T-helper 22 cell (primary cell): Measurements from ENCODE around the gene SYNGR3.
"Not testable (repeated sequence)": the region's sequence is repeated elsewhere in the genome, so short reads cannot be mapped to it uniquely, and the experiment has no call there.

Experiments used
- DNase-seq: peaks from one replicate; pipeline ENCODE4 v3.0.0-alpha.2; 2020; ENCODE audit warnings: low read depth

The SYNGR3 gene

GRCh38 chr16:2009164-2009711 lies 19.5 kb downstream of the SYNGR3 start:
- no peak for DNase-seq

GRCh38 chr16:2009791-2010510 lies 20.2 kb downstream of the SYNGR3 start, which contains the start of gene ZNF598:
TSS of gene ZNF598 (minus strand) at chr16:2009821.
- DNase-seq: peak; percentile 63

GRCh38 chr16:2011726-2012125 lies 22.0 kb downstream of the SYNGR3 start:
- not testable (repeated sequence) for DNase-seq

GRCh38 chr16:2013527-2013926 lies 23.8 kb downstream of the SYNGR3 start:
- DNase-seq: no peak

- no peak for DNase-seq
Measured at GRCh38 chr16:2015117-2015946, 25.6 kb downstream of the SYNGR3 start.

GRCh38 chr16:2015947-2016208 lies 26.1 kb downstream of the SYNGR3 start:
- DNase-seq: no peak

GRCh38 chr16:2016407-2016922 lies 26.7 kb downstream of the SYNGR3 start:
- no peak for DNase-seq

- DNase-seq: no peak
Measured at GRCh38 chr16:2019518-2019920, 29.7 kb downstream of the SYNGR3 start, which contains the start of gene NPW. TSS of gene NPW (plus strand) at chr16:2019785.

GRCh38 chr16:2019921-2020831 lies 30.4 kb downstream of the SYNGR3 start:
- DNase-seq: no peak

- DNase-seq: no peak
Measured at GRCh38 chr16:2022723-2023091, 32.9 kb downstream of the SYNGR3 start.

GRCh38 chr16:2023092-2024031 lies 33.6 kb downstream of the SYNGR3 start:
- peak; percentile 84 for DNase-seq

GRCh38 chr16:2024032-2024420 lies 34.3 kb downstream of the SYNGR3 start:
- DNase-seq: no peak

- no peak for DNase-seq
Measured at GRCh38 chr16:2025251-2025650, 35.5 kb downstream of the SYNGR3 start.

GRCh38 chr16:2025878-2026460 lies 36.2 kb downstream of the SYNGR3 start:
- DNase-seq: no peak

GRCh38 chr16:2026461-2027023 lies 36.8 kb downstream of the SYNGR3 start, which contains the start of gene NHERF2:
TSS of gene NHERF2 (plus strand) at chr16:2026902. CDS start at chr16:2027006, 104 bp downstream.
- no peak for DNase-seq

GRCh38 chr16:2027024-2028010 lies 37.5 kb downstream of the SYNGR3 start:
- no peak for DNase-seq

- no peak for DNase-seq
Measured at GRCh38 chr16:2028146-2028545, 38.4 kb downstream of the SYNGR3 start.

- no peak for DNase-seq
Measured at GRCh38 chr16:2028620-2029220, 39.0 kb downstream of the SYNGR3 start.
